Measurements from ENCODE around the gene SEMA5A.

Gene SEMA5A

DNA sequence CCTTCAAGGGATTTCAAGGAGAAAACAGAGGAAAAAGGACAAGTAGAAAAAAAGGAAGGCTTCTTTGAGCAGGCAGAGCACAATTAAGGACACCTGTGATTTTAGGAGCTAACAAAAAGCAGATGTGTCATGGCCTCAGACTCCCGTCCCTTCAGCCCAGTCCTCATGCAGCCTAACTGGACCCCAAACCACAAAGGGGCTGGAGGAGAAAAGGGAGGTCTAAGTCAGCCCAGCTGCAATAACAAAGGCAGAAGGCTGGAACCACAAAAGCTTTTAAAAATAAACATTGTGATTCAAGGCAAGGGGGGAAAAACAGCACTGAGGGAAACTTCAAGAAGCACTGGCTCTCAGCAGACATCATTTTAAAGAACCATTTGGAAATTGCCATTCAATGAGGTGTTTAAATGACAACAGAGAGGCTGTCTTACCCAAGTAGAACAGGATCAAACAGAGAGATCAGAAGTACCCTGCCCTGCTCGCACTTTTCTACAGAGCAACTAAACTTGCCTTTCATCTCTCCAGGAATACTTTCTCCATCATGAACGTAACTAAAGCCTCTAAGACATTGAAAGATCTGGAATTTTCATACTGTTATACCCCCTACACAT is 89.3 kb downstream of the SEMA5A start:
- peaks cover 57% of the 10 kb centered on the region for H3K4me1 Mint-ChIP-seq
- no peak for DNase-seq
- peaks cover 21% of the 10 kb centered on the region for H3K36me3 Mint-ChIP-seq (ENCODE audit: low read depth)
- TF ChIP-seq, protein P1, sequence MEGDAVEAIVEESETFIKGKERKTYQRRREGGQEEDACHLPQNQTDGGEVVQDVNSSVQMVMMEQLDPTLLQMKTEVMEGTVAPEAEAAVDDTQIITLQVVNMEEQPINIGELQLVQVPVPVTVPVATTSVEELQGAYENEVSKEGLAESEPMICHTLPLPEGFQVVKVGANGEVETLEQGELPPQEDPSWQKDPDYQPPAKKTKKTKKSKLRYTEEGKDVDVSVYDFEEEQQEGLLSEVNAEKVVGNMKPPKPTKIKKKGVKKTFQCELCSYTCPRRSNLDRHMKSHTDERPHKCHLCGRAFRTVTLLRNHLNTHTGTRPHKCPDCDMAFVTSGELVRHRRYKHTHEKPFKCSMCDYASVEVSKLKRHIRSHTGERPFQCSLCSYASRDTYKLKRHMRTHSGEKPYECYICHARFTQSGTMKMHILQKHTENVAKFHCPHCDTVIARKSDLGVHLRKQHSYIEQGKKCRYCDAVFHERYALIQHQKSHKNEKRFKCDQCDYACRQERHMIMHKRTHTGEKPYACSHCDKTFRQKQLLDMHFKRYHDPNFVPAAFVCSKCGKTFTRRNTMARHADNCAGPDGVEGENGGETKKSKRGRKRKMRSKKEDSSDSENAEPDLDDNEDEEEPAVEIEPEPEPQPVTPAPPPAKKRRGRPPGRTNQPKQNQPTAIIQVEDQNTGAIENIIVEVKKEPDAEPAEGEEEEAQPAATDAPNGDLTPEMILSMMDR (IDR thresholded peaks at IDR 0.05) = no peak
- peak overlapping the region; percentile 57 for H3K4me3 Mint-ChIP-seq
- H3K9me3 Mint-ChIP-seq = peaks cover 36% of the 10 kb centered on the region
- peaks cover 5% of the 10 kb centered on the region for H3K27me3 Mint-ChIP-seq (ENCODE audit: low read depth, poor library complexity)
- peak overlapping the region; percentile 99 for H3K27ac Mint-ChIP-seq

DNA sequence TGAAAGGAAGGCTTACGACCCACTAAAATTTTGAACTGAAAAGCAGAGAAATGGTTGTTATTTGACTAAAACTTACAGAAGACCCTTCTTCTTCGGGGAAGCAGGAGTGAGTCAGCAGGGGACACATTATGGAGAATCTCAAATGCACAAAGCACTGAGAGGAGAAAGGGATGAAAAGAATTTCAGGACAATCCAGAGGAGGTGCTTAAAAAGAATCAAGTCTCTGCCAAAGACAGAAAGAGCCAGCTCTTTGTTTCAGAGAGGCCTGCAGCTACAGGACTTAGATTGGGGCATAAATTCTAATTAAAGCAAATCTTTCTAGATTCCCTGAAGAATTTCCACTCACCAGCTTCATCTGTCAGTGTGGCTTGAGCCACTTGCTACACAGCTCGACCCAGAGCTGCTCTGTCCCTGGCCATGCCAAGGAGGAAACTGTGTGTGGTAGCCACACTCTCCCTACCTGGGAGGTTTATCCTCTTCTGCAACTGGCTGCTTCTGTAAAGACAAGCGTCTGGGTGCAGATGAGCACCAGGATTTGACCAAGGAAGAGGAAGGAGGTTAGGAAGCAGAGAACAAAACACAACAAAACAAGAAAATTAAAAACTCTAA is 89.9 kb downstream of the SEMA5A start:
- peak overlapping the region; percentile 57 for H3K4me3 Mint-ChIP-seq

DNA sequence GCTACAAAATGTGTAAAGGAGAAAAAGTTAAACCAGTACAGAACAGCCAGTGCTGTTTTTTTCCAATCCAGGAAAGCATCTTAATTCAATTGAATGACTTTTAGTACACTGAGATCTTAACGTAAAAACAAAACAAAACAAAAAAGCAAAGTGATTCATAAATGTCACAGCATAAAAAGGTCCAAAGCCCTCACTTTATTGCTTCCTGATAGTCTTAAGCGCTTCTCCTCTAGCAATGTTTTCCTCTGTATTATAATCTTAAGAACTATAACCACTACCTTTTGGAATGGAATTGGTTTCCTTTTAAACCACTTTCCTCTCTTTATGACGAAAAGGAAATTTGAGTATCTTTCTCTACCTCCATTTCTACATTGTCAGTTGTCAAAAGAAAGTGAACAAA is 91.4 kb downstream of the SEMA5A start:
- Mint-ChIP-seq H3K27ac (peak overlapping the region; percentile 82), H3K9me3 (peaks cover 37% of the 10 kb centered on the region), H3K4me3 (peak overlapping the region; percentile 14), H3K27me3 (ENCODE audit: low read depth, poor library complexity) (peaks cover 5% of the 10 kb centered on the region), H3K4me1 (peaks cover 74% of the 10 kb centered on the region), H3K36me3 (ENCODE audit: low read depth) (peaks cover 25% of the 10 kb centered on the region)
- no peak for DNase-seq
- TF ChIP-seq, protein P1 (IDR thresholded peaks at IDR 0.05) = no peak

More for the DNA sequence above, 89.9 kb downstream of the SEMA5A start:
- no peak for DNase-seq
- H3K4me1 Mint-ChIP-seq = peaks cover 63% of the 10 kb centered on the region
- peak overlapping the region; percentile 99 for H3K27ac Mint-ChIP-seq
- peaks cover 5% of the 10 kb centered on the region for H3K27me3 Mint-ChIP-seq (ENCODE audit: low read depth, poor library complexity)
- TF ChIP-seq, protein P1 (IDR thresholded peaks at IDR 0.05) = no peak
- peaks cover 19% of the 10 kb centered on the region for H3K36me3 Mint-ChIP-seq (ENCODE audit: low read depth)
- peaks cover 36% of the 10 kb centered on the region for H3K9me3 Mint-ChIP-seq

DNA sequence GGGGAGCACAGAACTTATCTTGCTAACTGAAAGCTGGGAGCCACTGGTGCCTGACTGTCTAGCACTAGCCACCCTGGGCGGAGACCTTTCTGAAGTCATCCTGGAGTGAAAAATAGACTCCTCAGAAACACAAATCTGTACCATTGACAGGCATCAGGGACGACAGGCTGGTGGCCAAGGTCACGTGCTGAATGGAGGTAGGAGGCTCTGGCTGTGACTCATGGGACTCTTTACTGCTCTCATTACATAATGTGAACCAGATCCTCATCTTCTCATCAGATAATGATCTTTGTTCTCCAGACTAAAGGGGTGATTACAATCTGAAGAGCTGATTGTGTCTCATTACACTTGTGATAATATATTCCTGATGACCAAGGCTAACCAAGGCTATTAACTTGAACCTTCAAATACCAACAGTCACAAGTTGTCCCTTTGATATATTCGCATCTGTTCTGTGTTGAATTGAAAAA is 91.8 kb downstream of the SEMA5A start:
- Mint-ChIP-seq H3K27me3 (ENCODE audit: low read depth, poor library complexity) (peaks cover 5% of the 10 kb centered on the region), H3K4me3 (peak overlapping the region; percentile 14), H3K4me1 (peaks cover 74% of the 10 kb centered on the region), H3K9me3 (peaks cover 33% of the 10 kb centered on the region), H3K27ac (peak overlapping the region; percentile 82), H3K36me3 (ENCODE audit: low read depth) (peaks cover 27% of the 10 kb centered on the region)
- TF ChIP-seq, protein P1 (IDR thresholded peaks at IDR 0.05) = no peak
- DNase-seq = no peak

DNA sequence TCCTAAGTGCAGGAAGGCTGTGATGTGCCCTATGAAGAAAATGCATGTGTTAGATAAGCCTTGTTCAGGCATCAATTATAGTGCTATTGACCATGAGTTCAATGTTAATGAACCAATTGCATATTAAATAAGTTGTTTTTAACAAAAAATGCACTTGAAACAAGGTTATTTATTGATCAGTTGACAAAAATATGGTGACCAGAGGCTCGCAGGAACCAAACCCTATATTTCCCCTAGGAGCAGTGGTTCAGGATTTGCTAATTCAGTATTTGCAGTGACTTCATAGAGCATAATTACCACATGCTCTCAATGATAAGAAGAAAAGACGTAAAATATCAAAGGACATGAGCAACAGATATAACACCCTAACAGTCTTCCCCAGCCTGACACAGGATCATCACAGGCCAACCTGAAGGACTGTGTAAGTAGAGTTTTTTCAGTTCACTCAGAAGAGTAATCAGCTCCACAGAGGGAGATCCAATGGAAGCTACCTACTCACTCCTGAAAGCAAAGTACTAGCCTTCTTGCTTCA is 92.3 kb downstream of the SEMA5A start:
- Mint-ChIP-seq H3K9me3 (peaks cover 30% of the 10 kb centered on the region), H3K27ac (peak overlapping the region; percentile 82), H3K36me3 (ENCODE audit: low read depth) (peaks cover 32% of the 10 kb centered on the region), H3K4me1 (peaks cover 78% of the 10 kb centered on the region), H3K4me3 (no peak overlapping the region), H3K27me3 (ENCODE audit: low read depth, poor library complexity) (peaks cover 5% of the 10 kb centered on the region)
- TF ChIP-seq, protein P1 (IDR thresholded peaks at IDR 0.05) = no peak
- no peak for DNase-seq

Measured in nephron progenitor cell (in vitro differentiated cells).